Activated CD4-positive, alpha-beta T cell treated with anti-CD3 and anti-CD28 coated beads for 4 hours (primary cell): ENCODE data around the gene PPDPF.

Experiments used
- DNase-seq, 2 donors: peaks; one replicate each; pipeline ENCODE4 v3.0.0-alpha.2; 2020

Gene PPDPF

DNA sequence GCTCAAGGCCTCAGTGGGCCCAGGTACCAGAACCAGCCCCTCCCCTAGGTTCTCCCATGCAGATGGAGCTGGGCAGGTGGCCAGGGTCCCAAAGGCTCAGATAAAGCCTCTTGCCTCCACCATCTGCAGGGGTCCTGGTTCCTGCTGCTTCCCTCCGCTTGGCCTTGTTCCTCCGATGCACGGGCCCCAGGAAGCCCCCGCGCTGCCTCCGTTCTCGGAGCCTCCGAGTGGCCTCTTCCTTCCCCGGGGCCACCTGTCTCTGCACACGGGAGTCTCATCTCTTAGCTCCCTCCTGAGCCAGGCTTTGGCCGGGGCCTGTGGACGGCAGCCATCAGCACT is 18.5 kb downstream of the PPDPF start:
- DNase-seq = no peak

DNA sequence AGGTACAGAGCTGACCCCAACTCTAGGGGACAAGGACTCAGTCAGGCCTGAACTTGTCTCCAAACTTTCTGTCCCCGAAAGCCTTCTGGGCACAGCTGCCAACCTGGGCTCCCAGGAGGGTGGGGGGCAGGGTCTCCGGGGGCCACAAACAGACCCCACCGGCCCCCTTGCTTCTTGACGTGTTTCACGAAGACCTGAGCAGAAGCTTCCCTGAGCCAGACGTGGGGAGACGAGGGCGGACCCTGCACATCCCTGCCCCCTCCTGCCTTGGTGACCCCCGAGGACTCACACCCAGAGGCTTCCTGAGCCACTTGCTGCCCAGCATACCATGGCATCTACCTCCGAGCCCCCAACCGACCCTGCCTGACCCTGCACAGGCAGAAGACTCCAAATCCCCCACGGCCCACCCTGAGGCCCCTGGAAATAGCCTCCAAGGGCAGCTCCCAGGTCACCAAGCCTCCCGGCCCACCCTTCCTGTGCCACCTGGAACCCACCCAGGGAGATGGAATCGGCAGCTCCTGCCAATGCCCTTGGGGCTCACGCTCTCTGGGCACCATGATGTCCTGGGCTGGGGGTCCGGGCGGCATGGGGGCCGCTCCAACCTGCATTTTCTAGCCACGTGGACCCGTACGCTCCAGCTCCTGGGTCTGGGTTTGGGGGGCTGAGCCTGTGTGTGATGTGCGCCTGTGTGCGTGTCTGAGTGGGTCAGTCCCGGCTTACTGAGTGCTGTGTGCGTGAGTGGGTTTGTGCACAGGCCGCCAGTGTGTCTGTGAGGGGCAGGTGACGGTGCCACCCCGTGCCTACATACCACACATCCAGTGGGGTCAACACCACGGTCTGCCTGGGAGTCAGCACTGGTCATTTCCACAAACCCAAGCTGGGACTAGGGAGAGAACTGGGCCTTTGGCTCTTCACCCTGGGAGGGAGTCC is 19.1 kb downstream of the PPDPF start:
- no peak for DNase-seq

DNA sequence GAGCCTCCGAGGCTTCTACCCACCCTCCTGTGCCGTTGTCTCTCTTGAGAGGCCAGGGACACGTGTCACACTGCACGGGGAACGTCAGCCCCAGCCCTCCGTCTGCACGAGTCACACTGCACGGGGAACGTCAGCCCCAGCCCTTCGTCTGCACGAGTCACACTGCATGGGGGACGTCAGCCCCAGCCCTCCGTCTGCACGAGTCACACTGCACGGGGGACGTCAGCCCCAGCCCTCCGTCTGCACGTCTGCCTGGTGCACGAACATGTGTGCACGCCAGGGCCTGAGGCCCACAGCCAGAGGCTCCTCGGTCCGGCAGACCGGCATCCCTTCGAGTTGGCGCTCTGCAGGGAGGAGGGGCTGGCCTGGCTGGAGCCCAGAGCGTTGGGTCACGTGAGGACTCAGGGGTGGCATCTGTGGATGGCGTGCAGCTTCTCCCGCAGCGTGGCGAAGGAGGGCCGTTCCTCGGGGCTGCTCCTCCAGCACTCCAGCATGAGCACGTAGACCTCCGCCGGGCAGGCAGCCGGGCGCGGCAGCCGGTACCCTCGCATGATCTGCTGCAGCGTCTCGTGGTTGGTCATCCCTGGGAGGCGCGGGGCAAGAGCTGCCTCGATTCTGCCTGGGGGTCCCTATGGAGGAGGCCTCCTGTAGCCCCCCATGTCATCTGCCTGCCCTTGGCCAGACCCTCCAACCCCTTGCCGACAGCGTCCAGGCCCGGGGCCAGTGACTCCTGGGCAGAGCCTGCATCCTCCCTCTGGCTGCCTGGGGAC is 20.0 kb downstream of the PPDPF start:
- DNase-seq = no peak

DNA sequence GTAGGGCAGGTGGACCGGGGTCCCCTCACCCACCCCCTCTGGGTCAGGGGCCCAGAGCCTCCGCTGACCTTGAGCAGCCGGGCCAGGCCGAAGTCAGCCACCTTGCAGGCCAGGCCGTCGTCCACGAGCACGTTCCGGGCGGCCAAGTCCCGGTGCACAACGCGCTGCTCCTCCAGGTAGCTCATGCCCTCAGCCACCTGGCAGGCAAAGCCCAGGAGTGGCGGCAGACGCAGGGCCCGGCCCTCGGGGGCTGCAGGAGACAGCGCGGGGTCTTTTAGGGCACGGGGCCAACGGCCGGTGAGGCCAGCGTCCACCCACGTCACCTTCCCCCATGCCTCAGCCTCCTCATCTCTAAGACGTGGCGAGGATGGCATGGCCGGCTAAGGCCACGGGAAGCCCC is 20.8 kb downstream of the PPDPF start:
- no peak for DNase-seq

DNA sequence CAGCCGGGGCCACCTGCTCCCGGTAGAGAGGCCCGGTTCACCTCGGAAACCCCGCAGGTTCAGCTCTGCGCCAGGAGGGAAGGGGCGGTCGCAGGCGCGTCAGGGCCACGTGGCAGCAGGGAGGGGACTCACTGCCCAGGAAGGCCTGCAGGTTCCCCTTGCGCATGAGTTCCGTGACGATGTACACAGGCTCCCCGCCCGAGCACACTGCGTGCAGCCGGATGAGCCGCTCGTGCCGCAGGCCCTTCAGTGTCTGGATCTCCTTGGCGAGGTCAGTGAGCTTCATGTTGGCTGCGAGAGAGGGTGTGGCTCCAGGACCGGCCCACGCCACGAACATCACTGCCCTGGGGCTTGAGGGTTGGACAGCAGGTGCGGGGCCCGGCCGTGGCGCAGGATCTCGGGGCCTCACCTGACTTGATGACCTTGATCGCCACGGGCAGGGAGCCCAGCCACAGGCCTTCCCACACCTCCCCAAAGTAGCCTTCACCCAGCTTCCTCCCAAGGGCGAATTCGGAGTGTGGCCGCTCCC is 21.5 kb downstream of the PPDPF start:
- DNase-seq = no peak

DNA sequence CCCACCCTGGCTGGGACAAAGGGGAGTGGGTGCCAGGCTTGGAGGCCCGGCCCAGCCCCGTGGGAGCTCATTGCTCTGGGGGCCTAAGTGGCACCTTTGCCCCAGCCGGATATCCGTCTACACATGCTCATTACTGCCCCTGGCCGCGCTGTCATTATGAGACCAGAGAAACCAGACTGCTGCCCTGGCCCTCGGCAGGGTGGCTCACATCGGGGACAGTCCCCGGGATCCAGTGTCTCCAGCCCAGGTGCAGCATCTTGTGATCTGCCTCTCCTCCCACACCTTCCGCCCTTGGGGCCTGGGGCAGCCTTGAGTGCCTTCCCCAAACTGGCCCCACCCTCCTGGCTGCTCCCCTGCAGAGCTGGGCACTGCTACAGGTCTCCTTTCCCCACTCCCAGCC is 22.1 kb downstream of the PPDPF start:
- no peak for DNase-seq

DNA sequence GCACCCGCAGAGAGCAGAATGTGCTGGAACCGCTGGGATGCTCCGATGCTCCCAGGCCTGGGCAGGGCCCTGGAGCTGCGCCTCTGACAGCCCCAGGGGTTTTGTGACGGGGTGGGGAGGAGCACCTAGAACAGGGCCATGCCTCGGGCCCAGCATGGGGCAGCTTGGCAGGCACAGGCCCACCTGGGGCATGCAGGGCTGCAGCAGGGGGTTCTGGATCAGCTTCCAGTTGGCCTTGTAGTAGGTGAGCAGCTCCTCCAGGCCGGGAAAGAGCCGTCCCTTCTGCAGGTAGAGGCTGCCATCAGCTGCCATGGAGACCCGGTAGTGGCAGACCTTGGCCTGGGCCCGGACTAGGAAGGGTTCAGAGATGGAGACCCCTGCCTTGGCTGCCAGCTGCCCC is 22.6 kb downstream of the PPDPF start:
- DNase-seq = no peak

DNA sequence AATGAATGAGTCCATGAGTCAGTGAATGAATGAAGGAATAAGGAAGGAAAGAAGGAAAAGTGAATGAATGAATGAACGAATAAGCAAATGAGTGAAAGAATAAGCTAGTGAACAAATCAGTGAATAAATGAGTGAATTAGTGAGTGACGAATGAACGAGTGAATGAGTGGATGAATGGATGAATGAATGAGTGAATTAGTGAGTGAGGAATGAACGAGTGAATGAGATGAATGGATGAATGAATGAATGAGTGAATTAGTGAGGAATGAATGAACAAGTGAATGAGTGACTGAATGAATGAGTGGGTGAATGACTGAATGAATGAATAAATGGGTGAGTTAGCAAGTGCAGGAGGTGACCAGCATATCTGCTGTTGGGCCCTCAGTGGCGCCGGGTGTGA is 23.2 kb downstream of the PPDPF start:
- no peak for DNase-seq

DNA sequence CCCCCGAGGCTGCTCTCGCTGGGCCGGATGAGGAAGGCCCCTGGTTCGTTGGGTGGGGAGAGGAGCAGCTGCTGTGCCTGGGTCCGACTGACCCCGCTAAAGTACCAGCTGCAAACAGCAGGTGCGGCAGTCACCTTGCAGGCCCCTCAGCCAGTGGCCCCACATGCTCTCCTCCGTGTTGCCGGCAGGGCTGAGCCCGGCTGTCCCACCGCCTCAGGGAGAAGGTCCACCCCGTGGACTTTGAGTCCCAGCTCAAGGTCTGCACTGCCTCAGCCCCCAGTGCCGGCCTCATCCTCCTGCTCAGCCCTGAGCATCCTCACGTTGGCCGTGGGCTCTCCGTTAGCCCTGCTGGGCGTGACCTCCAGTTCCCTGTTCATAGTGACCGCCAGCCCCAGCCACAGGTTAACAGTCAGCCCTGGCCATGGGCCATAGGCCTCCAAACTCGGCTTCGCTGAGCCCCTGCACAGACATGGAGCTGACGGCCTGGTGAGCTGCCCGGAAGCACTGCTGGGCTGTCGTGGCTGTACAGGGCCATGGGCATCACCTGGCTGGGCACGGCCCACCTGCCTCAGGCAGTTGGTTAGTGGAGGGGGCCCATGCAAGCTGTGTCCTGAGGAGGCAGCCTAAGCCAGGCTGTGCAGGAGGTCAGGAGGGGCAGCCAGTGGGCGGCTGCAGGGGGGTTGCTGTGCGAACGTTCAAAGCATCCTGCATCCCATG is 23.8 kb downstream of the PPDPF start:
- no peak for DNase-seq

DNA sequence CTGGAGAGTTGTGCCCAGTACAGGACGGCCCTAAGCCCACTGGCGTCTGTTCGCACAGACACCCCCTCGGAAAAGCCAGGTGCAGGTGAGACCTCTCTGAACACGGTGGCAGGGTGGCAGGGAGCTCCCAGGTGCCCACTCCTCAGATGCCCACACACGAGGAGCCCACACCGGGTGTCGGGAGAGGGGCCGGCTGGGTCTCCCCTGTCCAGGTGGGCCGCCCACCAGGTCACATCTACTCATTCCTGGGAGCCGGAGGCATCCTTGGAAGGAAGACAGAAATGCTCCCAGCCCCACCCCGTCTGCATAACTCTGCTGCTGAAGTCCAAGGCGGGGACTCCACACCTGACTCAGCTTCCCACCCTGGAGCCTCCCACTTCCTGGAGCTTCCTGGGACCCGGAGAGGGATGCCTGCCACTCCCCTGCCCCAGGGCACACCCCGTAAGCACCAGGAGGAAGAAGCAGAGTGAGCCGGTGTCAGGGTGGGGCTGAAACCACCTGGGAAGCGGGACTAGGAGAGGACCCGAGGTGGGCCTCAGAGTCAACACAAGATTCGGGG is 24.5 kb downstream of the PPDPF start:
- no peak for DNase-seq

DNA sequence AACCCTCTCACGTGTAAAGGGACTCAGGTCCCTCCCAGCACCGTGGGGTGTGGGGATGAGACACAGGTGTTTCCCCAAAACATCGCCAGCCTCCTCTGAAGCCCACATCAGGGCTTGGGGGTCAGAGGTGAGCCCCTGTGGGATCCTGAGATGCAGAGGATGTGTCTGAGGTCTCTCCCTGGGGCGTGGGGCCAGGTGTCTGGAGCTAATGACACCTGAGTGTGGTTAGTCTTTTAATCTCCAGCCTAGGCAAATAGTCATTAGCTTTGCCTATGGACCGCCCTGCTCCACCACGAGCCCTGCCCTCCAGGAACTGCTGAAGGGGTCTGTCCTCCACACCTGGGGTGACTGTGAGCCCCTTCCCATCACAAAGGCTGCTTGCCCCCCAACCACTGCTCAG is 25.2 kb downstream of the PPDPF start:
- no peak for DNase-seq

DNA sequence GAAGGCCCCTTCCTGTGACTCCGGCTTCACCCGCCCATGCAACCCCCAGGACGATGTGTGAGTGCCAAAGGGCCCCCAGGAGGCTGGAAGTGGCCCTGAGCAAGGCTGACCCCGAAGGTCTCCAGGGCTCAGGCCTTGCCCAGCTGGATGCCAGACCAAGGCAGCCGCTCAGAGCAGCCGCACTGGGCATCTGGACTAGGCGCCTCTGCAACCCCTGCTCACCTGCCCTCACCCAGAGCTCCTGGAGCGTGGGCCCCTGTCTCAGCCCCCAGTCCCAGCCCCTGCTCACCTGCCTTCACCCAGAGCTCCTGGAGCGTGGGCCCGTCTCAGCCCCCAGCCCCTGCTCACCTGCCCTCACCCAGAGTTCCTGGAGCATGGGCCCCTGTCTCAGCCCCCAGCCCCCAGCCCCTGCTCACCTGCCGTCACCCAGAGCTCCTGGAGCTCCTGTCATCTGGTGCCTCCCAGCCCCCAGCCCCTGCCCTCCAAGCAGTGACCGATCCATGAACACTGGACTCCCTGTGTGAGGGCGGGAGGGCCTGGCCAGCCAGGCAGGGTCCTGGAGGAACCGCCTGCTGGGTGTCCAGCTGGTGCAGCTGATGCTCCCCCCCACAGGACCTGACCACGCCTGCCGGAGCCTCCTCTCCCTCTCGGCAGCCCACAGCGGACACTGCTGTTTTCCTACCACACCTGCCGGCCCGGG is 25.8 kb downstream of the PPDPF start:
- no peak for DNase-seq

DNA sequence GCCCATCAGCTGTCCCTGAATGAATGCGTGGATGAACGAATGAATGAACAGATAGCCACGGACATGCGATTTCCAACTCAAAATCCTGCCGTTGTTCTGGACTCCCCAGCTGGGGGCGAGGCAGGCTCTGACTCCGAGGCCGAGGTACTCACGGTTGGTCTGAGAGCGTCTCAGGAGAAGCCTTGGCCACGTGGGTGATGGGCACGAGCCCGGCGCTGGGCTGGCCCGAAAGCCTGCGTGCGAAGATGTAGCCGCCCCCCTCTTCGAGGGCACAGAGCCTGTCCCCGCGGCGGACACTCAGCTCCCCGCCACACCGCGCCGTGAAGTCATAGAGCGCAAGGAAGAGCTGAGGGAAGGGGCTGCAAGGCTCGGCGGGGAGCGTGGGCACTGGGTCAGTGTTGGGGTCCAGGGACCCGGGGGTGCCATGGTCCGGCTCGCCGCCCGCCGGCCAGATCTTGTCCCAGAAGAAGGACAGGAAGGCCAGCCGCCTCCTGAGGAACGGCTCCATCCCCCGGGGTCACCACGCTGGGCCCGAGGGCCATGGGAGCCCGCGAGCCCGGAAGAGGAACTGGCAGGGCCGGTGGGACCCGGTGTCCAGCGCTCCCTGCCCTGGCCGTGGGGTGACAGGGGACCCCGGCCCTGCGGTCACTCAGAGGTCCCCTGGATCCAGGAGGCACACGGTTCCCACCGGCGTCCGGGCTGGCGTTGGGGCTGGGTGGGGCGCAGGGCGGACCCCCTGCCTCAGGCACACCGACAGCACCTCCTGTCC is 26.6 kb downstream of the PPDPF start:
- no peak for DNase-seq

DNA sequence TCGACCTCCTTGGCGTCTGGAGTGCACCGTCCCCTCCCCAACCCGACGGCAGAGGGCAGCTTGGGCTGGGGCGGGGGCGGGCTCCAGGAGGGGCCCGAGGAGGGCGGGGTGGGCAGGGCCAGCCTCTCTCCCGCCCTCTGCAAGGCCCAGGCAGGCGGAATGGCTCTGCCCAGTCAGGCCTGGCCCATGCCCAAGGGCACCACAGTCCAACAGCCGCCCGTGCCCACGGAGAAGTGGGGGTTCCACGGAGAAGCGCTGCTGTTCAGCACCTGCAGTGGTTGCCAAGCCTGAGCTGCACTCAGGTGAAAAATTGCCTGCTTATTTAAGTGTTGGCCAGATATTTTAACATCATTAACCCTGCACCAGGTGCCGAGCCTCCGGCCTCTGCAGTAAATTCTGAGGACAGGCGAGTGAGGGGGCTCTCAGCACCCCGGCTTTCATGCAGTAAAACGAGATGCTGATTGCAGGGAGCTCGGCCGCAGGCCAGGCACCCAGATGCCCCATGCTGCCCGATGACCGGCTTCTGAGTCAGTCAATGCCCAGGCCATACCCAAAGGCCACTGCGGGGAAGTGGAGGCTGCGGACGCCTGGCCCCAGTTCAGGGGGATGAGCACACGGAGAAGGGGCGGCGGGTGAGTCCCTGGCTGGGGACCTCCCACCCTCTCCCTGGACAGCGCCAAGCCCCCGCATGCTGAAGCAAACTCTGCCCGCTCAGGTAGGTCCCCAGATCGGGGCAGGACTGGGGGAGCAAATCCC is 27.3 kb downstream of the PPDPF start, which contains the start of gene SRMS:
Gene SRMS, minus strand, starts transcription at position 25 of the 756 bp plus-strand sequence. CDS start 286 bp downstream, outside the sequence.
- DNase-seq = no peak

DNA sequence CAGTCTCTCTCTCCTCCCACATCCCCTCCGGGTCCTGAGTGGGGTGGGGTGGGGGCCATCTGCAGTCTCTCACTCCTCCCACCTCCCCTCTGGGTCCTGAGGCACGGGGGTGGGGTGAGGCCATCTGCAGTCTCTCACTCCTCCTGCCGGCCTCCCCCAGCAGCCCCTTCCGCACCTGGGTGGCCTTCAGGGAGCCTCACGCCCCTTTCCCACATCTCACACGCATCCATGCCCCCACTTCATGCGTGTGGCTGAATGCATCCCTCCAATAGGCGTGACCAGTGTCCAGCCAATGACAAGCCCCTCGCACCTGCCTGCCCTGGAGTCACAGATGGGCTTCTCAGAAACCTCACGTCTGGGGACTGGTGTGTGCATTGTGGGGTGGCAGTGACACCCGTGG is 28.0 kb downstream of the PPDPF start:
- no peak for DNase-seq

DNA sequence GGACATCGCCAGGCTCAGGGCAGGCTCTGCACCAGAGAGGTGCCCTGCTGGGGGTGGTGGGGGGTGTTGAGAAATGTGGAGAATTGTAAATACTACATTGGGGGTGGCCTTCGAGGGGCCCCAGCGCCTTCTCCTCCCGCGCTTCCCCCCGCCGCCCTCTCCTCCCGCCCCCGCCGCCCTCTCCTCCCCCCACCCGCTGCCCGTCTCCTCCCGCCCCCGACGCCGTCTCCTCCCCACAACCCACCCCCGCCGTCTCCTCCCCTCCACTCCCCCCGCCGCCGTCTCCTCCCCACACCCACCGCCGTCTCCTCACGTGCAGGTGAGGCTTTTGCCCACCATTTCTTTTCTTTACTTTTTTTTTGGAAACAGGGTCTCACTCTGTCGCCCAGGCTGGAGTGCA is 28.5 kb downstream of the PPDPF start:
- no peak for DNase-seq

DNA sequence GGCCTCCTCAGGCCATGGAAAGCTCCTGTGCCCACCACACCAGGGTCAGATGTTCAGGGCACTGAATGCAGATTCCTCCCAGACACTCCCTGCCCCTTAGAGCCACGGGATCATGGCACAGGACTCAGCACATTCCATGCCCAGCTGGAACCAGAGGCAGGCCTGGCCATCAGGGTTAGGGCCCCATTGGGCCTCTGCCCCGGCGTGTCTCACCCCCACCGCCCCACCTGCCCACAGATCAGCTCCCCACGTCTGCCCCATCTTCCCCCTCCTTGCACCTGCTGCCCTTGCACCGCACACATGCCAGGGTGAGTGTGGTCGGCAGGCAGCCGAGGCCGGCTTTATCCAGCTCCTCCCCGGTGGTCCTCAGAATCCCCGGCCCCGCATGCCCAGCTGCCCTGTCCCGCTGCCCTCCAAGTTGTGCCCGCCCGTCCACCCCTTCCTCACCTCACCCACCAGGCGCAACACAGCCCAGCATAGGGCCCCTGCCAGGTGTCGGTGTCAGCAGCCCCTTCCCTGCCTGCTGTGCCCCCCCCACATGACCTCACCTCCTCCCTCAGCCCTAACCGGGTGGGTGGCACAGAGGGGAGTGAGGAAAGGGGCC is 29.2 kb downstream of the PPDPF start:
- DNase-seq = no peak

DNA sequence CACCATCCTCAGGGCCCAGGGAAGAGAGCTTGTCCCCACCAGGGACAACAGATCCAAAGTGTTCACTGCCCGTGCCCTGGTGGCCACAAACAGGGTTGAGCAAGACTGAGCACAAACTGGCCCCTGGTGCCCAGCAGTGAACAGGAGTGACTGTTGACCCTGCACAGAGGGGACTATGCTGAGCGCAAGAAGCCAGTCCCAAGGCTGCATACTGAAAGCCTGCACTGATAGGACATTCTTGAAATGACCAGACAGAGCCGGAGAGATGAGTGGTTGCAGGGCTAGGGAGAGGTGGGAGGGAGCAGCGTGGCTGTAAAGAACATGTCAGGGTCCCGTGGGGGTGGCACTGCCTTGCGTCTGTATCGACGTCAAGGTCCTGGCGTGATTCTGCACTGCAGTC is 30.5 kb downstream of the PPDPF start:
- no peak for DNase-seq

DNA sequence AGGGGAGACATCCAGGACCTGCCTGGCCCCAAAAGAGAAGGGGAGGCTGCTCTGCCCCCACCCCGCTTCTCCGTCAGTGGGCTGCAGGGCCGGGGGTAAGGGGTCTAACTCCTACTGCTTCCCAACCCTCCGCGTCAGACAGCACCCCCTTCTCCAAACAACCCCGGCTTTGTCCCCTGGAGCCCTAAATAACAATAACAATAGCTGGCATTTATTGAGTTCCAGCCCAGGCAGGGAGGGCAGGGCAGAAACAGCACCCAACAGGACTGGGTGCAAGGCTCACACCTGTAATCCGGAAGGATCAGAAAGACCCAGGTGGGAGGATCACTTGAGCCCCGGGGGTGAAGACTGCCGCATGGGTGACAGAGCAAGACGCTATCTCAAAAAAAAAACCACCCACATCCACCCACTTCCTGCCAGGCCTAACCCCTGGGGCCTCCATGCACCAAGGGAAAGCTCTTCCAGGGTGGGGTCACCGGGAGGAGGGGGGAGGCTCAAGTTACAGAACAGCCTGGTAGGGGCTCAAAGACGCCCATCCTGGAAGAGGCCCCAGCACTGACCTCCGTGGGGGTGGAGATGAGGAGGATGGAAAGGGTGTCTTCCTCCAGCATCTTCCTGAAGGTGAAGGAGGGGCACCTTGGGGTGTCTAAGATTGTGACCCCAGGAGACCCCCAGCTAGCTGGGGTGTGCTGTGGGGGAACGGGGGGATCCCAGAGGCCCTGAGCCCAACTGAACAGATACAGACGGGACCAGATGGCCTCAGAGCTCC is 32.1 kb downstream of the PPDPF start:
- DNase-seq = peak; percentile 54 to 64
